ENCODE data around the gene C1orf232.

DNA sequence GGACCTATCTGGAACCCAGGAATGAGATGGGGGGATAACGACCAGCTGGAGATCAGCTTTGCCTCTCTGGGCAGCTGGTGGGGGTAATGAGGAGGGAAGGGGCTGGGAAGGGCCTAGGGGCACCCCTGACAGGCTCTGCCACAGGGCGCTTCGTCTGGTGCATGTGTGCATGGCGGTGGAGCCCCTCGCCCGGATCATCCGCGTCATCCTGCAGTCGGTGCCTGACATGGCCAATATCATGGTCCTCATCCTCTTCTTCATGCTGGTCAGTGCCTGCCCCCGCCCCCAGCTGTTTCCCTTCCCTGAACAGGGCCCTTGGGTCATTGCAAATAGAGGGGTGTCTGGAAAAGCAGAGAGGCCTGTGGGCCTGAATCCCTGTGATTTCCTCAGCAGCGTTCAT is 29.1 kb upstream of the C1orf232 start:
- TF ChIP-seq MYC (IDR thresholded peaks at IDR 0.05; ENCODE audit: borderline replicate concordance, low read length) (no peak), JUN (IDR thresholded peaks at IDR 0.05) (no peak), POLR2A (IDR thresholded peaks at IDR 0.05; ENCODE audit: low read length) (no peak)
- TF ChIP-seq, protein P1, sequence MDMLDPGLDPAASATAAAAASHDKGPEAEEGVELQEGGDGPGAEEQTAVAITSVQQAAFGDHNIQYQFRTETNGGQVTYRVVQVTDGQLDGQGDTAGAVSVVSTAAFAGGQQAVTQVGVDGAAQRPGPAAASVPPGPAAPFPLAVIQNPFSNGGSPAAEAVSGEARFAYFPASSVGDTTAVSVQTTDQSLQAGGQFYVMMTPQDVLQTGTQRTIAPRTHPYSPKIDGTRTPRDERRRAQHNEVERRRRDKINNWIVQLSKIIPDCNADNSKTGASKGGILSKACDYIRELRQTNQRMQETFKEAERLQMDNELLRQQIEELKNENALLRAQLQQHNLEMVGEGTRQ (IDR thresholded peaks at IDR 0.05): no peak
- TF ChIP-seq, protein P2, sequence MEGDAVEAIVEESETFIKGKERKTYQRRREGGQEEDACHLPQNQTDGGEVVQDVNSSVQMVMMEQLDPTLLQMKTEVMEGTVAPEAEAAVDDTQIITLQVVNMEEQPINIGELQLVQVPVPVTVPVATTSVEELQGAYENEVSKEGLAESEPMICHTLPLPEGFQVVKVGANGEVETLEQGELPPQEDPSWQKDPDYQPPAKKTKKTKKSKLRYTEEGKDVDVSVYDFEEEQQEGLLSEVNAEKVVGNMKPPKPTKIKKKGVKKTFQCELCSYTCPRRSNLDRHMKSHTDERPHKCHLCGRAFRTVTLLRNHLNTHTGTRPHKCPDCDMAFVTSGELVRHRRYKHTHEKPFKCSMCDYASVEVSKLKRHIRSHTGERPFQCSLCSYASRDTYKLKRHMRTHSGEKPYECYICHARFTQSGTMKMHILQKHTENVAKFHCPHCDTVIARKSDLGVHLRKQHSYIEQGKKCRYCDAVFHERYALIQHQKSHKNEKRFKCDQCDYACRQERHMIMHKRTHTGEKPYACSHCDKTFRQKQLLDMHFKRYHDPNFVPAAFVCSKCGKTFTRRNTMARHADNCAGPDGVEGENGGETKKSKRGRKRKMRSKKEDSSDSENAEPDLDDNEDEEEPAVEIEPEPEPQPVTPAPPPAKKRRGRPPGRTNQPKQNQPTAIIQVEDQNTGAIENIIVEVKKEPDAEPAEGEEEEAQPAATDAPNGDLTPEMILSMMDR (IDR thresholded peaks at IDR 0.05): no peak

Data from A549 (cell line).